ENCODE results near the gene ANTXR2.

GRCh38 chr4:80024335-80024734 lies 48.7 kb downstream of the ANTXR2 start:
- TF ChIP-seq, protein P1, sequence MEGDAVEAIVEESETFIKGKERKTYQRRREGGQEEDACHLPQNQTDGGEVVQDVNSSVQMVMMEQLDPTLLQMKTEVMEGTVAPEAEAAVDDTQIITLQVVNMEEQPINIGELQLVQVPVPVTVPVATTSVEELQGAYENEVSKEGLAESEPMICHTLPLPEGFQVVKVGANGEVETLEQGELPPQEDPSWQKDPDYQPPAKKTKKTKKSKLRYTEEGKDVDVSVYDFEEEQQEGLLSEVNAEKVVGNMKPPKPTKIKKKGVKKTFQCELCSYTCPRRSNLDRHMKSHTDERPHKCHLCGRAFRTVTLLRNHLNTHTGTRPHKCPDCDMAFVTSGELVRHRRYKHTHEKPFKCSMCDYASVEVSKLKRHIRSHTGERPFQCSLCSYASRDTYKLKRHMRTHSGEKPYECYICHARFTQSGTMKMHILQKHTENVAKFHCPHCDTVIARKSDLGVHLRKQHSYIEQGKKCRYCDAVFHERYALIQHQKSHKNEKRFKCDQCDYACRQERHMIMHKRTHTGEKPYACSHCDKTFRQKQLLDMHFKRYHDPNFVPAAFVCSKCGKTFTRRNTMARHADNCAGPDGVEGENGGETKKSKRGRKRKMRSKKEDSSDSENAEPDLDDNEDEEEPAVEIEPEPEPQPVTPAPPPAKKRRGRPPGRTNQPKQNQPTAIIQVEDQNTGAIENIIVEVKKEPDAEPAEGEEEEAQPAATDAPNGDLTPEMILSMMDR (conservative IDR thresholded peaks at IDR 0.05; ENCODE audit: low read length) = no peak
- TF ChIP-seq EZH2phosphoT487 (IDR thresholded peaks at IDR 0.05; ENCODE audit: borderline replicate concordance, low read depth, low read length) = no peak
